Neutrophil (primary cell): ENCODE results near the gene FAM210B.

ENCODE experiments used
- H3K27ac ChIP-seq: fragments of 200-600 bp; sonication (generic); 2 replicates; pipeline ENCODE4 v1.5.1; 2016; ENCODE audit warnings: mild to moderate bottlenecking, moderate library complexity
- H3K27me3 ChIP-seq: fragments of 200-600 bp; sonication (generic); 2 replicates; pipeline ENCODE4 v1.6.0; 2016; ENCODE audit warnings: mild to moderate bottlenecking
- H3K36me3 ChIP-seq: fragments of 200-600 bp; sonication (generic); 2 replicates; pipeline ENCODE4 v1.5.1; 2017
- H3K4me1 ChIP-seq, 2 experiments: fragments of 200-600 bp in 1 of 2; sonication (generic) in 1 of 2; 1 replicate in 1 of 2; 2 replicates in 1 of 2; pipeline versions ENCODE4 v1.5.1 to v1.6.1; 2013 to 2016; ENCODE audit warnings: low read depth in 1 of 2, low read length in 1 of 2, mild to moderate bottlenecking in 1 of 2, moderate library complexity in 1 of 2; ENCODE audit not compliant: control insufficient read depth in 1 of 2, insufficient read depth in 1 of 2
- H3K4me3 ChIP-seq, 2 experiments: fragments of 200-600 bp in 1 of 2; sonication (generic) in 1 of 2; 1 replicate in 1 of 2; 2 replicates in 1 of 2; pipeline ENCODE4 v1.5.1; 2013 to 2016; ENCODE audit warnings: low read depth in 1 of 2, low read length in 1 of 2, mild to moderate bottlenecking in 1 of 2, moderate library complexity in 1 of 2
- H3K9me3 ChIP-seq: fragments of 200-600 bp; sonication (generic); 2 replicates; pipeline ENCODE4 v1.5.1; 2016
- TF ChIP-seq, protein P1 (sequence below): fragments of 200-600 bp; sonication (generic); IDR thresholded peaks from 2 replicates; pipeline ENCODE4 v1.5.1; 2016; ENCODE audit warnings: antibody characterized with exemption

The FAM210B gene

DNA sequence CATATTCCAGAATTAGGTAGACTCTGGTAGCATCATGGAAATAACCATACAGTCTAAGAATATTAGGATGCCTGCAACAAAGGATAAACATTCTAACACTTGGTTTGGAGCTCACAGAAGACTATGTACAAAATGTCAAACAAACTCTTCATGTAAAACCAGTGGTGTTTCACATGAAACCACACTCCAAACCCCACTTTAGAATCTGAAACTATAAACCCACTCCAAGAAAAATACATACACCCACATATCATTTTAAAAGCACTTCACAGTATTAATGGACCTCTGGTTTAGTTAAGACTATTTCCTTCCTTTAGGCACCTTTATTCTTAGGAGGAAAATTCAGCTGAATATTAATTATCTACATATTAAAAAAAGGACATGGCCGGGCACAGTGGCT lies 22.7 kb downstream of the FAM210B start:
- H3K36me3 ChIP-seq = peaks cover 39% of the 10 kb centered on the region
- H3K4me3 ChIP-seq = no peak overlapping the region

DNA sequence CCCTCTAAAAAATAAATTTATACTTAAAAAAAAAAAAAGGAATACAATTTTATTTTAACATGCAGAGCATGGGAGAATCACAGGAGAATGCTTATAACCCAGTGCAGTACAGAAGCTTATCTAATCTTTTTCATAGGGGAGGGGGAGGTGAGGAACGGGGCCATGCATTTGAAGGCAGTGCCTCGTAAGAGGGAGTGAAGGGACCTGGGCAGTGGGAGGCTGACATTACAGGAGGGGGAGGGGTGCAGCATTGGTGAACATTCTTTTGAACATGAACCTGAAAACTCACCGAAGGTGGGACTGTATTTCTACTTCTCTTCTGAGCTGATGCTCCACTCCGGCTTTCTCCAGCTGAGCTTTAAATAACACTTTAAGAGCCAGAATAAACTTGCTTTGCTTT lies 23.9 kb downstream of the FAM210B start:
- peaks cover 39% of the 10 kb centered on the region for H3K36me3 ChIP-seq

More for the DNA sequence above, 22.7 kb downstream of the FAM210B start:
- TF ChIP-seq, protein P1, sequence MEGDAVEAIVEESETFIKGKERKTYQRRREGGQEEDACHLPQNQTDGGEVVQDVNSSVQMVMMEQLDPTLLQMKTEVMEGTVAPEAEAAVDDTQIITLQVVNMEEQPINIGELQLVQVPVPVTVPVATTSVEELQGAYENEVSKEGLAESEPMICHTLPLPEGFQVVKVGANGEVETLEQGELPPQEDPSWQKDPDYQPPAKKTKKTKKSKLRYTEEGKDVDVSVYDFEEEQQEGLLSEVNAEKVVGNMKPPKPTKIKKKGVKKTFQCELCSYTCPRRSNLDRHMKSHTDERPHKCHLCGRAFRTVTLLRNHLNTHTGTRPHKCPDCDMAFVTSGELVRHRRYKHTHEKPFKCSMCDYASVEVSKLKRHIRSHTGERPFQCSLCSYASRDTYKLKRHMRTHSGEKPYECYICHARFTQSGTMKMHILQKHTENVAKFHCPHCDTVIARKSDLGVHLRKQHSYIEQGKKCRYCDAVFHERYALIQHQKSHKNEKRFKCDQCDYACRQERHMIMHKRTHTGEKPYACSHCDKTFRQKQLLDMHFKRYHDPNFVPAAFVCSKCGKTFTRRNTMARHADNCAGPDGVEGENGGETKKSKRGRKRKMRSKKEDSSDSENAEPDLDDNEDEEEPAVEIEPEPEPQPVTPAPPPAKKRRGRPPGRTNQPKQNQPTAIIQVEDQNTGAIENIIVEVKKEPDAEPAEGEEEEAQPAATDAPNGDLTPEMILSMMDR = no peak
- Histone ChIP-seq H3K9me3 (no peaks in the 10 kb centered on the region), H3K27me3 (no peaks in the 10 kb centered on the region), H3K4me1 (peaks cover 0 to 8% of the 10 kb centered on the region in 2 experiments), H3K27ac (no peak overlapping the region)

DNA sequence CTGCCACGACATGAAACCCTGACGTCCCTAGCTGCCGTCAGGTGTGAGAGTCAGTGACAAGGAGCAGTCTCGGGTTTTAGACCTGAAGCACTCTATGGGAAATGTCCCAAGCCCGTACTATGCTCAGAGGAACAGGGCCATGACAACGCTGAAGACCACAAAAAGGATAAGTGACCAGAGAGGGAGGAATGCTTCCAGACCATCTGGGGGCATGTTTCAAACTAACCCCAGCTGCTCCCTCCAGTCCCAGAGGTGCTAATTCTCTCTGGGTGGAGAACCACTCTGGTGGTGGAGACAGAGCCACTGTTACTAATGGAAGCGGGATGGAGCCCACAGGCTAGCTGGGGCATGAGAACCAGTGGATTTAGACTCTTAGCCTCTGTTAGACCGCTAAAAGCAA lies 24.6 kb downstream of the FAM210B start:
- Histone ChIP-seq H3K27ac (no peak overlapping the region), H3K36me3 (peaks cover 39% of the 10 kb centered on the region), H3K9me3 (no peaks in the 10 kb centered on the region), H3K4me1 (no peaks in the 10 kb centered on the region), H3K4me3 (no peak overlapping the region), H3K27me3 (no peaks in the 10 kb centered on the region)
- TF ChIP-seq, protein P1 = no peak

More for the DNA sequence above, 23.9 kb downstream of the FAM210B start:
- Histone ChIP-seq H3K4me1 (no peaks in the 10 kb centered on the region), H3K27ac (no peak overlapping the region), H3K4me3 (no peak overlapping the region), H3K9me3 (no peaks in the 10 kb centered on the region), H3K27me3 (no peaks in the 10 kb centered on the region)
- TF ChIP-seq, protein P1 = no peak

DNA sequence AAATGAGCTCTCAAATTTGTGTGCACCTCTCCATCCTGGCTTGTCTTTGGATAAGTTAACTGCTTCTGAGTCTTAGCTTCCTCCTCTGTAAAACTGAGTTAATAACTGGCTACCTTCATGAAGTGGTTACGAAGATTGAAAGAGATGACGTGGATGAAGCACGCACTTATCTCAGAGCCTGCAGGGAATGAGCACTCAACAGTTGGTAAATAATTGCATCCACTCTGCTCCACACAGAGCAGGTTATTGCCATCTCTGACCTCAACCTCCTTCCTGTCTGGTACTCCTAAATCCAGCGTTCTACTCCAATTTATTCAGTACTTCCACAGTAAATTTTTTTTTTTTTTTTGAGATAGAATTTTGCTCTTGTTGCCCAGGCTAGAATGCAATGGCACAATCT lies 26.4 kb downstream of the FAM210B start:
- peaks cover 39% of the 10 kb centered on the region for H3K36me3 ChIP-seq
- TF ChIP-seq, protein P1 = no peak
- no peak overlapping the region for H3K4me3 ChIP-seq
- no peaks in the 10 kb centered on the region for H3K4me1 ChIP-seq
- no peaks in the 10 kb centered on the region for H3K27me3 ChIP-seq
- no peak overlapping the region for H3K27ac ChIP-seq
- no peaks in the 10 kb centered on the region for H3K9me3 ChIP-seq

DNA sequence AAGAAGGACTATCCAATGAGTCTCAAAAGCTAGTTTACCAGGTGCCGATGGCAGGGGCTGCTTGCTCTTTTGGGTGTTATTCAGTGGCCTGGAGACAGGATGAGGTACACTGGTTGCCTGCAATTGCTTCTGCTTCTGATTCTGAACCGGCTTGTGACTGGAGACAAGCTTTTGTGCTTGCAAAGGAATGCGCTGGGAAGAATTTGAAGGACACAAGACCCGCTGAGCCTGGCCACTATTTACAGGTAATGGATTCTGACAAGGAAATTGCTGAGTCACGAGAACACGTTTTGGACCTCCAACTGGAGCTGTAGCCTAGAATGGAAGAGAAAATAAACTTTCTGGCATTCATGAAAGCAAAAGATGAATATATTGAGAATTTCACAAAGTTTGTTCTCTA lies 27.4 kb downstream of the FAM210B start:
- no peak overlapping the region for H3K4me3 ChIP-seq
- no peaks in the 10 kb centered on the region for H3K27me3 ChIP-seq
- H3K36me3 ChIP-seq = peaks cover 39% of the 10 kb centered on the region
- TF ChIP-seq, protein P1 = no peak
- no peaks in the 10 kb centered on the region for H3K9me3 ChIP-seq
- H3K4me1 ChIP-seq = peaks cover 5% of the 10 kb centered on the region in 2 experiments
- H3K27ac ChIP-seq = no peak overlapping the region

DNA sequence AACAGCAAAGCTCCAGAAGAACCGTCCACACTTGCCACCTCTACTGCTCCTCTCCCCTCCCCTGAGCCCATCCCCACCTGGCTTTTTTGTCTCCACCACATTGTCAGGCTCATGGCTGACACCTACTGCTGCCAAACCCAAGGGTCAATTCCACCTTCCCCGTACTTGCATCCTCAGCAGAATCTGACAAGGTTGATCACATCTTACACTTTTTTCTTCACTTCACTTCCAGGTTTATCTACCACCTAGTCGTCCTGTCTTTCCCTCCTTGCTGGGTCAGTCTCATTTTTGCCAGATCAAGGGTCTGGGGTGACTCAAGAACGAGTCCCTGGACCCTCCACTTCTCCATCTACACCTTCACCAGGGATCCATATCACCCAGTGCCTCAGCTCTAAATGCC lies 30.1 kb downstream of the FAM210B start:
- peaks cover 21 to 25% of the 10 kb centered on the region in 2 experiments for H3K4me1 ChIP-seq
- H3K27me3 ChIP-seq = no peaks in the 10 kb centered on the region
- peaks cover 21% of the 10 kb centered on the region for H3K36me3 ChIP-seq
- TF ChIP-seq, protein P1 = no peak
- no peak overlapping the region for H3K4me3 ChIP-seq
- no peak overlapping the region for H3K27ac ChIP-seq
- H3K9me3 ChIP-seq = no peaks in the 10 kb centered on the region
